ENCODE measurements around the gene C14orf93.

DNA sequence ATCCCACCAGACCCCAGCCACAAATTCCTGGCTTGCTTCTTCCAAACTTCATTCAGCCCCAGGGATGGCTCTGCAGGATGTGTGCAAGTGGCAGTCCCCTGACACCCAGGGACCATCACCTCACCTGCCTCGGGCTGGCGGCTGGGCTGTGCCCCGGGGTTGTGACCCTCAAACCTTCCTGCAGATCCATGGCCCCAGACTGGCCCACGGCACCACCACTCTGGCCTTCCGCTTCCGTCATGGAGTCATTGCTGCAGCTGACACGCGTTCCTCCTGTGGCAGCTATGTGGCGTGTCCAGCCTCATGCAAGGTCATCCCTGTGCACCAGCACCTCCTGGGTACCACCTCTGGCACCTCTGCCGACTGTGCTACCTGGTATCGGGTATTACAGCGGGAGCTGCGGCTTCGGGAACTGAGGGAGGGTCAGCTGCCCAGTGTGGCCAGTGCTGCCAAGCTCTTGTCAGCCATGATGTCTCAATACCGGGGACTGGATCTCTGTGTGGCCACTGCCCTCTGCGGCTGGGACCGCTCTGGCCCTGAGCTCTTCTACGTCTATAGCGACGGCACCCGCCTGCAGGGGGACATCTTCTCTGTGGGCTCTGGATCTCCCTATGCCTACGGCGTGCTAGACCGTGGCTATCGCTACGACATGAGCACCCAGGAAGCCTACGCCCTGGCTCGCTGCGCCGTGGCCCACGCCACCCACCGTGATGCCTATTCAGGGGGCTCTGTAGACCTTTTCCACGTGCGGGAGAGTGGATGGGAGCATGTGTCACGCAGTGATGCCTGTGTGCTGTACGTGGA, 32.4 kb upstream of the C14orf93 start, which contains the start of gene PSMB11:
- no peak for TF ChIP-seq POLR2A (IDR thresholded peaks at IDR 0.05)
- TF ChIP-seq, protein P1, sequence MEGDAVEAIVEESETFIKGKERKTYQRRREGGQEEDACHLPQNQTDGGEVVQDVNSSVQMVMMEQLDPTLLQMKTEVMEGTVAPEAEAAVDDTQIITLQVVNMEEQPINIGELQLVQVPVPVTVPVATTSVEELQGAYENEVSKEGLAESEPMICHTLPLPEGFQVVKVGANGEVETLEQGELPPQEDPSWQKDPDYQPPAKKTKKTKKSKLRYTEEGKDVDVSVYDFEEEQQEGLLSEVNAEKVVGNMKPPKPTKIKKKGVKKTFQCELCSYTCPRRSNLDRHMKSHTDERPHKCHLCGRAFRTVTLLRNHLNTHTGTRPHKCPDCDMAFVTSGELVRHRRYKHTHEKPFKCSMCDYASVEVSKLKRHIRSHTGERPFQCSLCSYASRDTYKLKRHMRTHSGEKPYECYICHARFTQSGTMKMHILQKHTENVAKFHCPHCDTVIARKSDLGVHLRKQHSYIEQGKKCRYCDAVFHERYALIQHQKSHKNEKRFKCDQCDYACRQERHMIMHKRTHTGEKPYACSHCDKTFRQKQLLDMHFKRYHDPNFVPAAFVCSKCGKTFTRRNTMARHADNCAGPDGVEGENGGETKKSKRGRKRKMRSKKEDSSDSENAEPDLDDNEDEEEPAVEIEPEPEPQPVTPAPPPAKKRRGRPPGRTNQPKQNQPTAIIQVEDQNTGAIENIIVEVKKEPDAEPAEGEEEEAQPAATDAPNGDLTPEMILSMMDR (IDR thresholded peaks at IDR 0.05), result no peak
